HEK293 (cell line): ENCODE measurements around the gene HOXC5.

Source experiments
- INSM2 ChIP-seq: fragments of 450-650 bp; formaldehyde crosslinking; IDR thresholded peaks from 2 replicates; pipeline ENCODE4 v1.5.1; 2016; ENCODE audit warnings: missing biosample characterization, missing genetic modification characterization
- KLF17 ChIP-seq: fragments of 450-650 bp; formaldehyde crosslinking; IDR thresholded peaks from 2 replicates; pipeline ENCODE4 v1.5.1; 2016; ENCODE audit warnings: missing biosample characterization, missing genetic modification characterization
- KLF8 ChIP-seq: fragments of 450-650 bp; formaldehyde crosslinking; IDR thresholded peaks from 2 replicates; pipeline ENCODE4 v1.5.1; 2016; ENCODE audit warnings: missing biosample characterization, missing genetic modification characterization
- OVOL3 ChIP-seq: fragments of 450-650 bp; formaldehyde crosslinking; IDR thresholded peaks from 2 replicates; pipeline ENCODE4 v1.5.1; 2016; ENCODE audit warnings: missing biosample characterization, missing genetic modification characterization
- RBAK ChIP-seq: fragments of 450-650 bp; formaldehyde crosslinking; IDR thresholded peaks from 2 replicates; pipeline ENCODE4 v1.5.1; 2016; ENCODE audit warnings: missing biosample characterization, missing genetic modification characterization
- WT1 ChIP-seq: fragments of 450-650 bp; formaldehyde crosslinking; IDR thresholded peaks from 2 replicates; pipeline ENCODE4 v1.5.1; 2016; ENCODE audit warnings: missing biosample characterization, missing genetic modification characterization
- ZBTB17 ChIP-seq: fragments of 450-650 bp; formaldehyde crosslinking; IDR thresholded peaks from 2 replicates; pipeline ENCODE4 v1.5.1; 2016; ENCODE audit warnings: missing biosample characterization, missing genetic modification characterization
- ZBTB26 ChIP-seq: fragments of 450-650 bp; formaldehyde crosslinking; optimal IDR thresholded peaks from 2 replicates; pipeline ENCODE3; 2016; ENCODE audit warnings: missing biosample characterization, mild to moderate bottlenecking, missing genetic modification characterization
- ZBTB8A ChIP-seq: fragments of 450-650 bp; formaldehyde crosslinking; IDR thresholded peaks from 2 replicates; pipeline ENCODE4 v1.5.1; 2016; ENCODE audit warnings: missing biosample characterization, missing genetic modification characterization
- ZNF138 ChIP-seq: fragments of 450-650 bp; formaldehyde crosslinking; IDR thresholded peaks from 2 replicates; pipeline ENCODE4 v1.5.1; 2016; ENCODE audit warnings: missing biosample characterization, missing genetic modification characterization, borderline replicate concordance
- ZNF157 ChIP-seq: fragments of 450-650 bp; formaldehyde crosslinking; IDR thresholded peaks from 2 replicates; pipeline ENCODE4 v1.5.1; 2016; ENCODE audit warnings: missing biosample characterization, missing genetic modification characterization
- ZNF18 ChIP-seq: fragments of 450-650 bp; formaldehyde crosslinking; IDR thresholded peaks from 2 replicates; pipeline ENCODE4 v1.5.1; 2016; ENCODE audit warnings: missing biosample characterization, missing genetic modification characterization
- ZNF239 ChIP-seq: fragments of 450-650 bp; formaldehyde crosslinking; IDR thresholded peaks from 2 replicates; pipeline ENCODE4 v1.5.1; 2016; ENCODE audit warnings: missing biosample characterization, missing genetic modification characterization
- ZNF37A ChIP-seq: fragments of 450-650 bp; IDR thresholded peaks from 2 replicates; pipeline ENCODE4 v1.5.1; 2018; ENCODE audit warnings: missing biosample characterization, missing genetic modification characterization
- ZNF394 ChIP-seq: fragments of 450-650 bp; formaldehyde crosslinking; IDR thresholded peaks from 2 replicates; pipeline ENCODE4 v1.5.1; 2016; ENCODE audit warnings: missing biosample characterization, missing genetic modification characterization, mild to moderate bottlenecking, moderate library complexity, borderline replicate concordance
- ZNF488 ChIP-seq: fragments of 450-650 bp; formaldehyde crosslinking; IDR thresholded peaks from 2 replicates; pipeline ENCODE4 v1.5.1; 2016; ENCODE audit warnings: missing biosample characterization, missing genetic modification characterization
- ZNF510 ChIP-seq: fragments of 450-650 bp; formaldehyde crosslinking; IDR thresholded peaks from 2 replicates; pipeline ENCODE4 v1.5.1; 2018; ENCODE audit warnings: mild to moderate bottlenecking, missing genetic modification characterization, missing biosample characterization; ENCODE audit not compliant: insufficient replicate concordance
- ZSCAN16 ChIP-seq: fragments of 450-650 bp; formaldehyde crosslinking; IDR thresholded peaks from 2 replicates; pipeline ENCODE4 v1.5.1; 2016; ENCODE audit warnings: missing biosample characterization, missing genetic modification characterization
- TF ChIP-seq, protein P1 (sequence below): fragments of 450-650 bp; formaldehyde crosslinking; IDR thresholded peaks from 2 replicates; pipeline ENCODE4 v1.5.1; 2016; ENCODE audit warnings: missing biosample characterization, missing genetic modification characterization

The HOXC5 gene

DNA sequence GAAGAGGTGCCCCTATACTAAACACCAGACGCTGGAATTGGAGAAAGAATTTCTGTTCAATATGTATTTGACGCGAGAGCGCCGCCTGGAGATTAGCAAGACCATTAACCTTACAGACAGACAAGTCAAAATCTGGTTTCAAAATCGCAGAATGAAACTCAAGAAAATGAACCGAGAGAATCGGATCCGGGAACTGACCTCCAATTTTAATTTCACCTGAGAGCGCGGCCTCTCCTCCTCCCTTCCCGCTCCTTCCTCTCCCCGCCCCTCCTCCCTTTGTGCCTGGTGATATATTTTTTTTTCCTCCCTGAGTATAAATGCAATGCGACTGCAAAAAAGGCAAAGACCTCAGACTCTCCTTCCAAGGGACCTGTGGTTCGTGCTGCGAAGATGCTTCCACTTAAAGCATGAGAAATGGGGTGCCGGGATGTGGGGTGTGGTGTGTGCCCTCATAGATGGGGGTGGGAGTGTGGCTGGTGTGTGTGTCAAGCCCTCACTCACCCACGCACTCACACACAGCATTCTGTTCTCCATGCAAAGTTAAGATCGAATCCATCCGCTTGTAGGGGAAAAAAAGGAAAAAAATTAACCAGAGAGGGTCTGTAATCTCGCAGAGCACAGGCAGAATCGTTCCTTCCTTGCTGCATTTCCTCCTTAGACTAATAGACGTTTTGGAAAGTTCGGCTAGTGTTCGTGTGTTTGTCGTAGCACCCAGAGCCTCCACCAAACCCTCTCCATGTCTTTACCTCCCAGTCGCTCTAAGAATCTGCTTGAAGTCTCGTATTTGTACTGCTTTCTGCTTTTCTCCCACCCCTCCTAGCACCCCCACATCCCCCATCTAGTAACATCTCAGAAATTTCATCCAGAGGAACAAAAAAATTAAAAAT is 43.4 kb upstream of the HOXC5 start (continued):
- 0 out of 2 replicates have a peak, but pooled peaks have one; percentile 10 for TF ChIP-seq ZNF394 (tag by site-specific recombination)
- no peak for TF ChIP-seq ZSCAN16 (tag by site-specific recombination)
- no peak for TF ChIP-seq ZNF138 (tag by site-specific recombination)
- TF ChIP-seq ZNF37A (tag by site-specific recombination) = no peak
- peak; percentile 25; the same call in 1 of the 2 replicates for TF ChIP-seq KLF8 (tag by site-specific recombination)
- TF ChIP-seq OVOL3 (tag by site-specific recombination) = no peak
- TF ChIP-seq ZNF510 (tag by site-specific recombination) = no peak
- no peak for TF ChIP-seq ZBTB26
- TF ChIP-seq, protein P1, sequence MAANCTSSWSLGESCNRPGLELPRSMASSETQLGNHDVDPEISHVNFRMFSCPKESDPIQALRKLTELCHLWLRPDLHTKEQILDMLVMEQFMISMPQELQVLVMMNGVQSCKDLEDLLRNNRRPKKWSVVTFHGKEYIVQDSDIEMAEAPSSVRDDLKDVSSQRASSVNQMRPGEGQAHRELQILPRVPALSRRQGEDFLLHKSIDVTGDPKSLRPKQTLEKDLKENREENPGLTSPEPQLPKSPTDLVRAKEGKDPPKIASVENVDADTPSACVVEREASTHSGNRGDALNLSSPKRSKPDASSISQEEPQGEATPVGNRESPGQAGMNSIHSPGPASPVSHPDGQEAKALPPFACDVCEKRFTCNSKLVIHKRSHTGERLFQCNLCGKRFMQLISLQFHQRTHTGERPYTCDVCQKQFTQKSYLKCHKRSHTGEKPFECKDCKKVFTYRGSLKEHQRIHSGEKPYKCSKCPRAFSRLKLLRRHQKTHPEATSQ (tag by site-specific recombination) = no peak
- TF ChIP-seq ZNF239 = no peak
- no peak for TF ChIP-seq ZNF18
- TF ChIP-seq INSM2 (tag by site-specific recombination) = no peak
- TF ChIP-seq WT1 (tag by site-specific recombination) = peak; percentile 77
- no peak for TF ChIP-seq KLF17 (tag by site-specific recombination)
- no peak for TF ChIP-seq RBAK (tag by site-specific recombination)
- TF ChIP-seq ZBTB8A (tag by site-specific recombination) = no peak
- peak; percentile 94 for TF ChIP-seq ZBTB17
- TF ChIP-seq ZNF488 (tag by site-specific recombination) = no peak
- TF ChIP-seq ZNF157 (tag by site-specific recombination) = no peak
